HCT116 (cell line): ENCODE data around the gene CACNA1C. TPM values are rescaled to one million over a fixed set of nuclear protein-coding genes. Genes with fewer than 3 reads are reported as not detected.

Experiments used
- ATAC-seq: fragments of 200-7000 bp; cut with Tn5 transposase; 2 replicates; pipeline ENCODE4 v1.9.1; 2020; ENCODE audit warnings: mild to moderate bottlenecking, moderate library complexity
- BruUV-seq: library from RNA; stranded (reverse); fragments of 400-500 nt; replicated peaks from 2 replicates; lab custom pipeline; 2021; lab: Mats Ljungman, UMichigan
- CTCF ChIA-PET: fragments of 300-600 bp; sonication (Branson Sonifier 250); formaldehyde crosslinking; loops from one replicate; lab custom pipeline; 2021; ENCODE audit warnings: antibody characterized with exemption; lab: Charles Lee
- POLR2A ChIA-PET: fragments of 300-600, 350-600 bp; sonication (Branson Sonifier 250); formaldehyde crosslinking; loops from one replicate; lab custom pipeline; 2021; ENCODE audit warnings: antibody characterized with exemption; lab: Charles Lee
- RAD21 ChIA-PET, 2 experiments: fragments of 300-600 bp; sonication (Branson Sonifier 250); formaldehyde crosslinking; loops; one replicate each; lab custom pipeline; 2023; ENCODE audit warnings: low total read pairs in 2 of 2; ENCODE audit not compliant: uncharacterized antibody in 2 of 2, unreplicated experiment in 2 of 2, low non-redundant PET in 1 of 2; lab: Charles Lee
- DNase-seq: peaks from one replicate; pipeline ENCODE4 v3.0.0-alpha.2; 2010; ENCODE audit warnings: low read depth, low spot score
- H2AFZ ChIP-seq: fragments of 200-600 bp; shearing (Covaris generic), sonication (generic); 2 replicates; pipeline ENCODE4 v1.6.1; 2017; ENCODE audit warnings: low read depth, mixed run types, mixed read lengths, antibody characterized with exemption, low read length; ENCODE audit not compliant: poor library complexity, severe bottlenecking
- H3K27ac ChIP-seq: 2 replicates; pipeline ENCODE4 v1.5.1; 2012; ENCODE audit warnings: low read depth, low read length
- H3K27me3 ChIP-seq: fragments of 200-600 bp; sonication (generic); 2 replicates; pipeline ENCODE4 v1.6.1; 2016; ENCODE audit warnings: mixed run types, low read length, mixed read lengths; ENCODE audit not compliant: insufficient read depth
- H3K36me3 ChIP-seq, 2 experiments: fragments of 200-500 bp in 1 of 2; fragments of 200-600 bp in 1 of 2; sonication (Bioruptor generic) in 1 of 2; sonication (generic) in 1 of 2; 2 replicates each; pipeline versions ENCODE4 v1.5.1 to v1.6.1; 2014 to 2016; ENCODE audit warnings: low read length in 2 of 2, inconsistent platforms in 1 of 2, mixed read lengths in 1 of 2, mixed run types in 1 of 2; ENCODE audit not compliant: insufficient read depth in 2 of 2, control insufficient read depth in 1 of 2
- H3K4me1 ChIP-seq, 2 experiments: fragments of 200-600 bp in 1 of 2; sonication (generic) in 1 of 2; 2 replicates each; pipeline versions ENCODE4 v1.5.1 to v1.6.1; 2012 to 2017; ENCODE audit warnings: low read length in 2 of 2, inconsistent platforms in 1 of 2, mild to moderate bottlenecking in 1 of 2, mixed read lengths in 1 of 2, mixed run types in 1 of 2, moderate library complexity in 1 of 2; ENCODE audit not compliant: insufficient read depth in 2 of 2, control insufficient read depth in 1 of 2
- H3K4me2 ChIP-seq: fragments of 200-600 bp; sonication (generic); 2 replicates; pipeline ENCODE4 v1.6.1; 2017; ENCODE audit warnings: mixed run types, low read length, mixed read lengths
- H3K4me3 ChIP-seq, 2 experiments: fragments of 200-600 bp in 1 of 2; sonication (generic) in 1 of 2; replicated peaks in 1 of 2; 2 replicates each; pipeline ENCODE4 v1.5.1; 2011 to 2016; ENCODE audit warnings: low read length in 2 of 2, control low read depth in 1 of 2, low read depth in 1 of 2, mild to moderate bottlenecking in 1 of 2, mixed read lengths in 1 of 2, mixed run types in 1 of 2
- H3K79me2 ChIP-seq: fragments of 200-600 bp; sonication (generic); 2 replicates; pipeline ENCODE4 v1.6.1; 2017; ENCODE audit warnings: mild to moderate bottlenecking, mixed run types, low read length, moderate library complexity, mixed read lengths; ENCODE audit not compliant: insufficient read depth
- H3K9ac ChIP-seq: fragments of 200-600 bp; sonication (generic); 2 replicates; pipeline ENCODE4 v1.6.1; 2016; ENCODE audit warnings: low read length, mixed read lengths
- H3K9me2 ChIP-seq: fragments of 200-600 bp; sonication (generic), shearing (Covaris generic); 2 replicates; pipeline ENCODE4 v1.6.1; 2017; ENCODE audit warnings: mixed run types, mild to moderate bottlenecking, moderate library complexity; ENCODE audit not compliant: insufficient read depth
- H3K9me3 ChIP-seq, 2 experiments: fragments of 200-500 bp in 1 of 2; fragments of 200-600 bp in 1 of 2; sonication (Bioruptor generic) in 1 of 2; sonication (generic) in 1 of 2; 2 replicates each; pipeline ENCODE4 v1.6.1; 2014 to 2017; ENCODE audit warnings: low read length in 2 of 2, mixed read lengths in 2 of 2, inconsistent platforms in 1 of 2, low read depth in 1 of 2, mild to moderate bottlenecking in 1 of 2, mixed run types in 1 of 2, moderate library complexity in 1 of 2; ENCODE audit not compliant: control insufficient read depth in 1 of 2, insufficient read depth in 1 of 2
- H4K20me1 ChIP-seq: fragments of 200-600 bp; sonication (generic), shearing (Covaris generic); 2 replicates; pipeline ENCODE4 v1.6.1; 2017; ENCODE audit warnings: mixed run types, mild to moderate bottlenecking, moderate library complexity; ENCODE audit not compliant: insufficient read depth
- CBX3 ChIP-seq: IDR thresholded peaks from 2 replicates; pipeline ENCODE4 v1.6.1; 2012; ENCODE audit warnings: low read depth
- EGR1 ChIP-seq: IDR thresholded peaks from 2 replicates; pipeline ENCODE4 v1.6.1; 2012; ENCODE audit warnings: low read depth
- ELF1 ChIP-seq: IDR thresholded peaks from 2 replicates; pipeline ENCODE4 v1.6.1; 2012; ENCODE audit warnings: low read depth, borderline replicate concordance
- EZH2 ChIP-seq: fragments of 200-600 bp; sonication (generic); IDR thresholded peaks from 2 replicates; pipeline ENCODE4 v1.6.1; 2017; ENCODE audit warnings: antibody characterized with exemption, mixed run types
- EZH2phosphoT487 ChIP-seq: fragments of 200-600 bp; IDR thresholded peaks from 2 replicates; pipeline ENCODE4 v1.6.1; 2018; ENCODE audit warnings: antibody characterized with exemption, borderline replicate concordance
- FOSL1 ChIP-seq: IDR thresholded peaks from 2 replicates; pipeline ENCODE4 v1.6.1; 2012; ENCODE audit warnings: low read depth
- REST ChIP-seq: IDR thresholded peaks from 2 replicates; pipeline ENCODE4 v1.6.1; 2012; ENCODE audit warnings: low read depth
- SIN3A ChIP-seq: IDR thresholded peaks from 2 replicates; pipeline ENCODE4 v1.6.1; 2012; ENCODE audit warnings: low read depth
- SP1 ChIP-seq: IDR thresholded peaks from 2 replicates; pipeline ENCODE4 v1.6.1; 2012; ENCODE audit warnings: low read depth
- TCF7L2 ChIP-seq: IDR thresholded peaks from 2 replicates; pipeline ENCODE4 v1.7.0; 2011; ENCODE audit warnings: borderline replicate concordance, inconsistent platforms; ENCODE audit not compliant: insufficient read depth, insufficient read length; ENCODE audit errors: extremely low read depth
- YY1 ChIP-seq: IDR thresholded peaks from 2 replicates; pipeline ENCODE4 v1.6.1; 2011; ENCODE audit warnings: low read length, low read depth, moderate library complexity, mild to moderate bottlenecking; ENCODE audit not compliant: insufficient replicate concordance; ENCODE audit errors: extremely low read depth
- ZBTB33 ChIP-seq: IDR thresholded peaks from 2 replicates; pipeline ENCODE4 v1.6.1; 2011; ENCODE audit warnings: mild to moderate bottlenecking, low read length, moderate library complexity; ENCODE audit not compliant: insufficient replicate concordance; ENCODE audit errors: extremely low read depth
- ZNF274 ChIP-seq: fragments of 200-500 bp; sonication (Bioruptor generic); IDR thresholded peaks from 2 replicates; pipeline ENCODE4 v1.6.1; 2014; ENCODE audit warnings: mild to moderate bottlenecking, low read depth, low read length, inconsistent platforms
- intact Hi-C: fragments of 100-400 bp; cut with micrococcal nuclease; formaldehyde crosslinking; loops from 2 replicates; pipeline ENCODE4 v1.10.0; 2022
- total RNA-seq: library from RNA; stranded (reverse); gene quantifications from one replicate; pipeline ENCODE4 v1.2.1, GENCODE V29; 2021; ENCODE audit not compliant: unreplicated experiment
- TF ChIP-seq, protein P1 (sequence below): IDR thresholded peaks from 2 replicates; pipeline ENCODE4 v1.6.1; 2012
- TF ChIP-seq, protein P2 (sequence below): IDR thresholded peaks from 2 replicates; pipeline ENCODE4 v1.6.1; 2012

CACNA1C gene
- total RNA-seq, 1 experiment from 2014 or later = 0.05 TPM

GRCh38 chr12:2677142-2677880 is 624.5 kb downstream of the CACNA1C start:
- H3K36me3 ChIP-seq = no peaks in the 10 kb centered on the region
- ATAC-seq (no peak), DNase-seq (no peak)
- CTCF ChIA-PET = no interaction called here
- POLR2A ChIA-PET = no interaction called here
- H3K4me2 ChIP-seq = no peak overlapping the region
- H3K27ac ChIP-seq = no peak overlapping the region
- H3K4me1 ChIP-seq = no peaks in the 10 kb centered on the region
- intact Hi-C loops = no loop called here
- H4K20me1 ChIP-seq = no peaks in the 10 kb centered on the region
- BruUV-seq = no TSS peak
- no peaks in the 10 kb centered on the region for H3K79me2 ChIP-seq
- peaks cover 11% of the 10 kb centered on the region; the same call in 1 of the 2 replicates for H3K27me3 ChIP-seq
- H3K4me3 ChIP-seq = no peak overlapping the region
- RAD21 ChIA-PET = no interaction called here
- TF ChIP-seq SP1 = no peak
- no peak for TF ChIP-seq EGR1
- TF ChIP-seq ZBTB33 = no peak
- TF ChIP-seq EZH2phosphoT487 = no peak
- TF ChIP-seq, protein P1, sequence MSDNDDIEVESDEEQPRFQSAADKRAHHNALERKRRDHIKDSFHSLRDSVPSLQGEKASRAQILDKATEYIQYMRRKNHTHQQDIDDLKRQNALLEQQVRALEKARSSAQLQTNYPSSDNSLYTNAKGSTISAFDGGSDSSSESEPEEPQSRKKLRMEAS = no peak
- no peak for TF ChIP-seq EZH2
- TF ChIP-seq YY1 = no peak
- TF ChIP-seq REST = no peak
- no peak for TF ChIP-seq SIN3A
- TF ChIP-seq FOSL1 = no peak
- TF ChIP-seq ELF1 = no peak
- no peak for TF ChIP-seq ZNF274
- TF ChIP-seq CBX3 = no peak
- TF ChIP-seq, protein P2, sequence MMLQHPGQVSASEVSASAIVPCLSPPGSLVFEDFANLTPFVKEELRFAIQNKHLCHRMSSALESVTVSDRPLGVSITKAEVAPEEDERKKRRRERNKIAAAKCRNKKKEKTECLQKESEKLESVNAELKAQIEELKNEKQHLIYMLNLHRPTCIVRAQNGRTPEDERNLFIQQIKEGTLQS = no peak
- no peak for TF ChIP-seq TCF7L2
- no peak overlapping the region for H2AFZ ChIP-seq
- no peak overlapping the region for H3K9ac ChIP-seq
- no peaks in the 10 kb centered on the region for H3K9me3 ChIP-seq
- no peaks in the 10 kb centered on the region for H3K9me2 ChIP-seq
